ENCODE measurements around the gene LRRC45. TPM values are rescaled to one million over a fixed set of nuclear protein-coding genes. Genes with fewer than 3 reads are reported as not detected.
A peak's percentile ranks its signal among the peaks of the same experiment; 100 is the strongest.

LRRC45 gene
- total and polyA plus RNA-seq, 9 of the 15 experiments (the other 6 are each of a cell fraction or from before 2014, with no cell fraction given): 3.5 to 21.5 (median 11.2) TPM; not detected in 2

DNA sequence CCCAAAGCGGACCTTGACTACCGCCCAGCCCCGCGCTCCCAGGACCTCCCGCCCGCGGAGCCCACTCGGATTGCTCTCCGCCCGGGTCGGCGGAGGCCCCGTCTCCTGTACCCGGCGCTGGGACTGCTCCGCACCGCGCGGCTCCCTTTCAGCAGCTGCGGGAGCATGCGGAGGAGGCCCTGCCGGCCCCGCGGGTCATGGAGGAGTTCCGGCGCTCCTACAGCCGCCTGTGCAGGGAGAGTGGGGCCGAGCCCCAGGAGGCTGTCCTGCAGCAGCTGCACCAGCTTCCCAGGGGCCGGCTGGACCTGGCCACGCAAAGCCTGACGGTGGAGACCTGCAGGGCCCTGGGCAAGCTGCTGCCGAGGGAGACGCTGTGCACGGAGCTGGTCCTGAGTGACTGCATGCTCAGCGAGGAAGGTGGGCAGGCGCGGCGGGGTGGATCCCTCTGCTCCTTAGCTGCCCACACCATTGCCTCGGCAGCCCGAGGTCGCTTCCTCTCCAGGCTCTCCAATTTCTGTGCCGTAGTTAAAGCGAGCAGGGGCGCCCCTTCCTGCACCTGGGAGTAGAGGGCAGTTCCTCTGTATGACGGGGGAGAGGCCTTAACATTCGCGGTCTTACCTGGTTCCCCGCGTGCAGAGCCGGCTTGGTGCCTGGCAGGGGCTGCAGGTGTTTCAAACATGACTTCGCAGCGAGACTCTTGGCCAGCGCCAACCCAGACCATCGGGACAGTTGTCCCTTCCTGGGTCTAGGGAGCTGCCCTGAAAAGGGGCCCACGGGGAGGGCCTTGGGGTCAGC lies 539 bp downstream of the LRRC45 start (continued):
- TF ChIP-seq, protein P1, sequence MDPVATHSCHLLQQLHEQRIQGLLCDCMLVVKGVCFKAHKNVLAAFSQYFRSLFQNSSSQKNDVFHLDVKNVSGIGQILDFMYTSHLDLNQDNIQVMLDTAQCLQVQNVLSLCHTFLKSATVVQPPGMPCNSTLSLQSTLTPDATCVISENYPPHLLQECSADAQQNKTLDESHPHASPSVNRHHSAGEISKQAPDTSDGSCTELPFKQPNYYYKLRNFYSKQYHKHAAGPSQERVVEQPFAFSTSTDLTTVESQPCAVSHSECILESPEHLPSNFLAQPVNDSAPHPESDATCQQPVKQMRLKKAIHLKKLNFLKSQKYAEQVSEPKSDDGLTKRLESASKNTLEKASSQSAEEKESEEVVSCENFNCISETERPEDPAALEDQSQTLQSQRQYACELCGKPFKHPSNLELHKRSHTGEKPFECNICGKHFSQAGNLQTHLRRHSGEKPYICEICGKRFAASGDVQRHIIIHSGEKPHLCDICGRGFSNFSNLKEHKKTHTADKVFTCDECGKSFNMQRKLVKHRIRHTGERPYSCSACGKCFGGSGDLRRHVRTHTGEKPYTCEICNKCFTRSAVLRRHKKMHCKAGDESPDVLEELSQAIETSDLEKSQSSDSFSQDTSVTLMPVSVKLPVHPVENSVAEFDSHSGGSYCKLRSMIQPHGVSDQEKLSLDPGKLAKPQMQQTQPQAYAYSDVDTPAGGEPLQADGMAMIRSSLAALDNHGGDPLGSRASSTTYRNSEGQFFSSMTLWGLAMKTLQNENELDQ (CRISPR knock-in tag; IDR thresholded peaks at IDR 0.05; ENCODE audit: borderline replicate concordance): 0 out of 2 replicates have a peak, but pooled peaks have one; percentile 71
- TF ChIP-seq, protein P2, sequence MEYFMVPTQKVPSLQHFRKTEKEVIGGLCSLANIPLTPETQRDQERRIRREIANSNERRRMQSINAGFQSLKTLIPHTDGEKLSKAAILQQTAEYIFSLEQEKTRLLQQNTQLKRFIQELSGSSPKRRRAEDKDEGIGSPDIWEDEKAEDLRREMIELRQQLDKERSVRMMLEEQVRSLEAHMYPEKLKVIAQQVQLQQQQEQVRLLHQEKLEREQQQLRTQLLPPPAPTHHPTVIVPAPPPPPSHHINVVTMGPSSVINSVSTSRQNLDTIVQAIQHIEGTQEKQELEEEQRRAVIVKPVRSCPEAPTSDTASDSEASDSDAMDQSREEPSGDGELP (CRISPR knock-in tag; IDR thresholded peaks at IDR 0.05; ENCODE audit: borderline replicate concordance): peak; percentile 28; the same call in 1 of the 2 replicates
- TF ChIP-seq, protein P3, sequence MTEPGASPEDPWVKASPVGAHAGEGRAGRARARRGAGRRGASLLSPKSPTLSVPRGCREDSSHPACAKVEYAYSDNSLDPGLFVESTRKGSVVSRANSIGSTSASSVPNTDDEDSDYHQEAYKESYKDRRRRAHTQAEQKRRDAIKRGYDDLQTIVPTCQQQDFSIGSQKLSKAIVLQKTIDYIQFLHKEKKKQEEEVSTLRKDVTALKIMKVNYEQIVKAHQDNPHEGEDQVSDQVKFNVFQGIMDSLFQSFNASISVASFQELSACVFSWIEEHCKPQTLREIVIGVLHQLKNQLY (CRISPR knock-in tag; conservative IDR thresholded peaks at IDR 0.05): 0 out of 4 replicates have a peak, but pooled peaks of 1 of the 2 experiments have one; percentile 37
- TF ChIP-seq, protein P4, sequence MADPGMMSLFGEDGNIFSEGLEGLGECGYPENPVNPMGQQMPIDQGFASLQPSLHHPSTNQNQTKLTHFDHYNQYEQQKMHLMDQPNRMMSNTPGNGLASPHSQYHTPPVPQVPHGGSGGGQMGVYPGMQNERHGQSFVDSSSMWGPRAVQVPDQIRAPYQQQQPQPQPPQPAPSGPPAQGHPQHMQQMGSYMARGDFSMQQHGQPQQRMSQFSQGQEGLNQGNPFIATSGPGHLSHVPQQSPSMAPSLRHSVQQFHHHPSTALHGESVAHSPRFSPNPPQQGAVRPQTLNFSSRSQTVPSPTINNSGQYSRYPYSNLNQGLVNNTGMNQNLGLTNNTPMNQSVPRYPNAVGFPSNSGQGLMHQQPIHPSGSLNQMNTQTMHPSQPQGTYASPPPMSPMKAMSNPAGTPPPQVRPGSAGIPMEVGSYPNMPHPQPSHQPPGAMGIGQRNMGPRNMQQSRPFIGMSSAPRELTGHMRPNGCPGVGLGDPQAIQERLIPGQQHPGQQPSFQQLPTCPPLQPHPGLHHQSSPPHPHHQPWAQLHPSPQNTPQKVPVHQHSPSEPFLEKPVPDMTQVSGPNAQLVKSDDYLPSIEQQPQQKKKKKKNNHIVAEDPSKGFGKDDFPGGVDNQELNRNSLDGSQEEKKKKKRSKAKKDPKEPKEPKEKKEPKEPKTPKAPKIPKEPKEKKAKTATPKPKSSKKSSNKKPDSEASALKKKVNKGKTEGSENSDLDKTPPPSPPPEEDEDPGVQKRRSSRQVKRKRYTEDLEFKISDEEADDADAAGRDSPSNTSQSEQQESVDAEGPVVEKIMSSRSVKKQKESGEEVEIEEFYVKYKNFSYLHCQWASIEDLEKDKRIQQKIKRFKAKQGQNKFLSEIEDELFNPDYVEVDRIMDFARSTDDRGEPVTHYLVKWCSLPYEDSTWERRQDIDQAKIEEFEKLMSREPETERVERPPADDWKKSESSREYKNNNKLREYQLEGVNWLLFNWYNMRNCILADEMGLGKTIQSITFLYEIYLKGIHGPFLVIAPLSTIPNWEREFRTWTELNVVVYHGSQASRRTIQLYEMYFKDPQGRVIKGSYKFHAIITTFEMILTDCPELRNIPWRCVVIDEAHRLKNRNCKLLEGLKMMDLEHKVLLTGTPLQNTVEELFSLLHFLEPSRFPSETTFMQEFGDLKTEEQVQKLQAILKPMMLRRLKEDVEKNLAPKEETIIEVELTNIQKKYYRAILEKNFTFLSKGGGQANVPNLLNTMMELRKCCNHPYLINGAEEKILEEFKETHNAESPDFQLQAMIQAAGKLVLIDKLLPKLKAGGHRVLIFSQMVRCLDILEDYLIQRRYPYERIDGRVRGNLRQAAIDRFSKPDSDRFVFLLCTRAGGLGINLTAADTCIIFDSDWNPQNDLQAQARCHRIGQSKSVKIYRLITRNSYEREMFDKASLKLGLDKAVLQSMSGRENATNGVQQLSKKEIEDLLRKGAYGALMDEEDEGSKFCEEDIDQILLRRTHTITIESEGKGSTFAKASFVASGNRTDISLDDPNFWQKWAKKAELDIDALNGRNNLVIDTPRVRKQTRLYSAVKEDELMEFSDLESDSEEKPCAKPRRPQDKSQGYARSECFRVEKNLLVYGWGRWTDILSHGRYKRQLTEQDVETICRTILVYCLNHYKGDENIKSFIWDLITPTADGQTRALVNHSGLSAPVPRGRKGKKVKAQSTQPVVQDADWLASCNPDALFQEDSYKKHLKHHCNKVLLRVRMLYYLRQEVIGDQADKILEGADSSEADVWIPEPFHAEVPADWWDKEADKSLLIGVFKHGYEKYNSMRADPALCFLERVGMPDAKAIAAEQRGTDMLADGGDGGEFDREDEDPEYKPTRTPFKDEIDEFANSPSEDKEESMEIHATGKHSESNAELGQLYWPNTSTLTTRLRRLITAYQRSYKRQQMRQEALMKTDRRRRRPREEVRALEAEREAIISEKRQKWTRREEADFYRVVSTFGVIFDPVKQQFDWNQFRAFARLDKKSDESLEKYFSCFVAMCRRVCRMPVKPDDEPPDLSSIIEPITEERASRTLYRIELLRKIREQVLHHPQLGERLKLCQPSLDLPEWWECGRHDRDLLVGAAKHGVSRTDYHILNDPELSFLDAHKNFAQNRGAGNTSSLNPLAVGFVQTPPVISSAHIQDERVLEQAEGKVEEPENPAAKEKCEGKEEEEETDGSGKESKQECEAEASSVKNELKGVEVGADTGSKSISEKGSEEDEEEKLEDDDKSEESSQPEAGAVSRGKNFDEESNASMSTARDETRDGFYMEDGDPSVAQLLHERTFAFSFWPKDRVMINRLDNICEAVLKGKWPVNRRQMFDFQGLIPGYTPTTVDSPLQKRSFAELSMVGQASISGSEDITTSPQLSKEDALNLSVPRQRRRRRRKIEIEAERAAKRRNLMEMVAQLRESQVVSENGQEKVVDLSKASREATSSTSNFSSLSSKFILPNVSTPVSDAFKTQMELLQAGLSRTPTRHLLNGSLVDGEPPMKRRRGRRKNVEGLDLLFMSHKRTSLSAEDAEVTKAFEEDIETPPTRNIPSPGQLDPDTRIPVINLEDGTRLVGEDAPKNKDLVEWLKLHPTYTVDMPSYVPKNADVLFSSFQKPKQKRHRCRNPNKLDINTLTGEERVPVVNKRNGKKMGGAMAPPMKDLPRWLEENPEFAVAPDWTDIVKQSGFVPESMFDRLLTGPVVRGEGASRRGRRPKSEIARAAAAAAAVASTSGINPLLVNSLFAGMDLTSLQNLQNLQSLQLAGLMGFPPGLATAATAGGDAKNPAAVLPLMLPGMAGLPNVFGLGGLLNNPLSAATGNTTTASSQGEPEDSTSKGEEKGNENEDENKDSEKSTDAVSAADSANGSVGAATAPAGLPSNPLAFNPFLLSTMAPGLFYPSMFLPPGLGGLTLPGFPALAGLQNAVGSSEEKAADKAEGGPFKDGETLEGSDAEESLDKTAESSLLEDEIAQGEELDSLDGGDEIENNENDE (IDR thresholded peaks at IDR 0.05; ENCODE audit: low read depth, low read length): no peak
- TF ChIP-seq SIRT6 (IDR thresholded peaks at IDR 0.05; ENCODE audit: low read depth, low read length) (no peak), BRD4 (IDR thresholded peaks at IDR 0.05) (no peak), TEAD4 (IDR thresholded peaks at IDR 0.05; ENCODE audit: low read length) (no peak), TEAD4 (CRISPR knock-in tag; IDR thresholded peaks at IDR 0.05; ENCODE audit: borderline replicate concordance) (no peak), ZNF589 (CRISPR knock-in tag; IDR thresholded peaks at IDR 0.05; ENCODE audit: low read depth) (no peak), KLF6 (CRISPR knock-in tag; IDR thresholded peaks at IDR 0.05; ENCODE audit: borderline replicate concordance) (no peak)
